DOHH2 (cell line): ENCODE results near the gene SYNDIG1.

ENCODE experiments used
- H3F3A ChIP-seq: fragments of 200-600 bp; sonication (generic), shearing (Covaris generic); 2 replicates; pipeline ENCODE4 v1.6.0; 2016; ENCODE audit warnings: antibody characterized with exemption, mild to moderate bottlenecking; ENCODE audit not compliant: control insufficient read depth, insufficient read depth
- H3K27ac ChIP-seq: fragments of 200-600 bp; sonication (generic); 2 replicates; pipeline ENCODE4 v1.5.1; 2014; ENCODE audit warnings: low read depth, mild to moderate bottlenecking, low read length, moderate library complexity
- H3K27me3 ChIP-seq: fragments of 200-600 bp; sonication (generic); 2 replicates; pipeline ENCODE4 v1.6.1; 2014; ENCODE audit warnings: mild to moderate bottlenecking, low read length, mixed read lengths; ENCODE audit not compliant: control insufficient read depth
- H3K36me3 ChIP-seq: fragments of 200-600 bp; sonication (generic); 2 replicates; pipeline ENCODE4 v1.6.1; 2014; ENCODE audit warnings: mild to moderate bottlenecking, low read length, moderate library complexity, mixed read lengths; ENCODE audit not compliant: control insufficient read depth
- H3K4me1 ChIP-seq: fragments of 200-600 bp; sonication (generic); 2 replicates; pipeline ENCODE4 v1.6.1; 2014; ENCODE audit warnings: mild to moderate bottlenecking, low read length, mixed read lengths; ENCODE audit not compliant: control insufficient read depth
- H3K4me2 ChIP-seq: fragments of 200-600 bp; sonication (generic); 2 replicates; pipeline ENCODE4 v1.6.0; 2014; ENCODE audit warnings: mild to moderate bottlenecking, low read length, moderate library complexity
- H3K4me3 ChIP-seq: fragments of 200-600 bp; sonication (generic); 2 replicates; pipeline ENCODE4 v1.5.1; 2014; ENCODE audit warnings: mild to moderate bottlenecking, low read length, mixed read lengths
- H3K79me2 ChIP-seq: fragments of 200-600 bp; sonication (generic); 2 replicates; pipeline ENCODE4 v1.6.1; 2014; ENCODE audit warnings: mild to moderate bottlenecking, low read length, mixed read lengths; ENCODE audit not compliant: control insufficient read depth
- H3K9me2 ChIP-seq: fragments of 200-600 bp; sonication (generic); replicated peaks from 2 replicates; pipeline ENCODE4 v1.6.1; 2014; ENCODE audit warnings: mild to moderate bottlenecking, low read length, mixed read lengths; ENCODE audit not compliant: control insufficient read depth
- H3K9me3 ChIP-seq: fragments of 200-600 bp; sonication (generic); 2 replicates; pipeline ENCODE4 v1.6.1; 2014; ENCODE audit warnings: antibody characterized with exemption, low read length, mixed read lengths; ENCODE audit not compliant: control insufficient read depth, insufficient read depth
- H4K20me1 ChIP-seq: fragments of 200-600 bp; sonication (generic); 2 replicates; pipeline ENCODE4 v1.6.0; 2014; ENCODE audit warnings: low read depth, mild to moderate bottlenecking, antibody characterized with exemption, low read length, moderate library complexity; ENCODE audit not compliant: control insufficient read depth, insufficient read depth
- EZH2phosphoT487 ChIP-seq: fragments of 200-600 bp; sonication (generic); IDR thresholded peaks from 2 replicates; pipeline ENCODE4 v1.6.1; 2017; ENCODE audit warnings: borderline replicate concordance, mild to moderate bottlenecking, antibody characterized with exemption, low read length, moderate library complexity, mixed read lengths
- TF ChIP-seq, protein P1 (sequence below): fragments of 200-600 bp; sonication (generic); IDR thresholded peaks from one replicate; pipeline ENCODE4 v1.5.1; 2014; ENCODE audit warnings: antibody characterized with exemption, mild to moderate bottlenecking, low read depth, low read length; ENCODE audit not compliant: poor library complexity, severe bottlenecking

The SYNDIG1 gene

GRCh38 chr20:24668384-24668702 is 198.9 kb downstream of the SYNDIG1 start:
- no peak overlapping the region for H3K4me2 ChIP-seq
- H4K20me1 ChIP-seq, result no peaks in the 10 kb centered on the region
- H3K27ac ChIP-seq, result no peak overlapping the region
- H3K9me2 ChIP-seq, result no peaks in the 10 kb centered on the region
- no peak for TF ChIP-seq EZH2phosphoT487
- no peak overlapping the region for H3K4me3 ChIP-seq
- no peaks in the 10 kb centered on the region for H3K27me3 ChIP-seq
- H3F3A ChIP-seq, result no peaks in the 10 kb centered on the region
- H3K4me1 ChIP-seq, result no peaks in the 10 kb centered on the region
- no peaks in the 10 kb centered on the region for H3K79me2 ChIP-seq
- H3K9me3 ChIP-seq, result no peaks in the 10 kb centered on the region
- no peaks in the 10 kb centered on the region for H3K36me3 ChIP-seq

- Histone ChIP-seq H3K79me2 (no peaks in the 10 kb centered on the region), H3K9me3 (no peaks in the 10 kb centered on the region), H3K4me2 (no peak overlapping the region), H3K4me1 (no peaks in the 10 kb centered on the region), H3K4me3 (no peak overlapping the region), H3K27me3 (no peaks in the 10 kb centered on the region), H3F3A (no peaks in the 10 kb centered on the region), H3K36me3 (no peaks in the 10 kb centered on the region), H3K27ac (no peak overlapping the region), H4K20me1 (no peaks in the 10 kb centered on the region), H3K9me2 (no peaks in the 10 kb centered on the region)
- TF ChIP-seq, protein P1, sequence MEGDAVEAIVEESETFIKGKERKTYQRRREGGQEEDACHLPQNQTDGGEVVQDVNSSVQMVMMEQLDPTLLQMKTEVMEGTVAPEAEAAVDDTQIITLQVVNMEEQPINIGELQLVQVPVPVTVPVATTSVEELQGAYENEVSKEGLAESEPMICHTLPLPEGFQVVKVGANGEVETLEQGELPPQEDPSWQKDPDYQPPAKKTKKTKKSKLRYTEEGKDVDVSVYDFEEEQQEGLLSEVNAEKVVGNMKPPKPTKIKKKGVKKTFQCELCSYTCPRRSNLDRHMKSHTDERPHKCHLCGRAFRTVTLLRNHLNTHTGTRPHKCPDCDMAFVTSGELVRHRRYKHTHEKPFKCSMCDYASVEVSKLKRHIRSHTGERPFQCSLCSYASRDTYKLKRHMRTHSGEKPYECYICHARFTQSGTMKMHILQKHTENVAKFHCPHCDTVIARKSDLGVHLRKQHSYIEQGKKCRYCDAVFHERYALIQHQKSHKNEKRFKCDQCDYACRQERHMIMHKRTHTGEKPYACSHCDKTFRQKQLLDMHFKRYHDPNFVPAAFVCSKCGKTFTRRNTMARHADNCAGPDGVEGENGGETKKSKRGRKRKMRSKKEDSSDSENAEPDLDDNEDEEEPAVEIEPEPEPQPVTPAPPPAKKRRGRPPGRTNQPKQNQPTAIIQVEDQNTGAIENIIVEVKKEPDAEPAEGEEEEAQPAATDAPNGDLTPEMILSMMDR, result no peak
- no peak for TF ChIP-seq EZH2phosphoT487
Measured at GRCh38 chr20:24668791-24669190, 199.4 kb downstream of the SYNDIG1 start.

DNA sequence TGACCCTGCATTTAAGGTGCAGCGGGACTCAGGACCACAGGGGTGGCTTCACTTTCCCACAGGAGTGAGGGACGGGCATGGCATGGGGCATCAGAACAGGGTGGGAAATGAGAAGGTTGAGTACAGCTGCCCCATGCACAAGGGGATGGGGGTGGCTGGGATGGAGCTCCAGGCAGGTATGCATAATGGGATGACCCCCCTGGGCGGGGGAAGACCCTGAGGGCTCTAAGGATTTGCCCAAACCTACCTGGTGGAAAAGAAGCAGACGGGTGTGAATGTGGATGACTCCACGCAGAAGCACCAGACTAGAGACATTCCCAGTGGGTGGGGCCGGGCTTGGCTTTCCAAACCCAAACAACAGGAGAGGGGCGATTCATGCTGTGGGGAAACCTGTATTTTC is 200.3 kb downstream of the SYNDIG1 start:
- Histone ChIP-seq H3K79me2 (no peaks in the 10 kb centered on the region), H3K9me3 (no peaks in the 10 kb centered on the region), H3K27me3 (no peaks in the 10 kb centered on the region), H3K4me1 (no peaks in the 10 kb centered on the region), H3K4me3 (no peak overlapping the region), H3K36me3 (no peaks in the 10 kb centered on the region), H3K27ac (no peak overlapping the region), H3F3A (no peaks in the 10 kb centered on the region), H4K20me1 (no peaks in the 10 kb centered on the region), H3K4me2 (no peak overlapping the region), H3K9me2 (no peaks in the 10 kb centered on the region)
- TF ChIP-seq, protein P1, result no peak
- no peak for TF ChIP-seq EZH2phosphoT487

DNA sequence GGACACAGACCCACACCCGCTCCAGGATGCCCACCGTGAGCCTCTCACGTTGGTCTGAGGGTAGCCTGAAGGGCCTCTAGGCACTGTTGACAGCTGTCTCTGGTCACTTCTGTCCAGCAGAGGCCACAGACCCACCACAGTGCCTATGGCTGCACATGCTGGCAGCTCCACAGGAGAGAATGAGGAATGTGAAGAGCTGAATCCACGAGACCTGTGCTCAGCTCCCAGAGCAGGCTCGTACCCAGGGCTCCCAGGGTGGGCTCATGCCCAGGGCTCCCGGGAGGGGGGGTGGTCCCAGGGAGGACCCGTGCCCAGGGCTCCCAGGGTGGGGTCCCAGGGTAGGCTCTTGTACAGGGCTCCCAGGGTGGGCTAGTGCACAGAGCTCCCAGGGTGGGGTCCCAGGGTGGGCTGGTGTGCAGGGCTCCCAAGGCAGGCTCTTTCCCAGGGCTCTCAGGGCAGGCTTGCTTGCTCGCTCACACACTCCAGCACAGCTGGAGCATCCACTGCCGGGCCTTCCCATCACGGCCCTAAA is 201.0 kb downstream of the SYNDIG1 start:
- TF ChIP-seq, protein P1, result no peak
- no peak for TF ChIP-seq EZH2phosphoT487
- Histone ChIP-seq H3K4me3 (no peak overlapping the region), H3K36me3 (no peaks in the 10 kb centered on the region), H3K79me2 (no peaks in the 10 kb centered on the region), H3K27me3 (no peaks in the 10 kb centered on the region), H3K9me2 (no peaks in the 10 kb centered on the region), H3K9me3 (no peaks in the 10 kb centered on the region), H3K27ac (no peak overlapping the region), H3F3A (no peaks in the 10 kb centered on the region), H3K4me1 (no peaks in the 10 kb centered on the region), H4K20me1 (no peaks in the 10 kb centered on the region), H3K4me2 (no peak overlapping the region)
